A204.1 (cell line): ENCODE data around the gene SDC3.

Experiments used
- FAIRE-seq: peaks from 2 replicates; lab custom pipeline; 2012; peaks lifted over from hg19 to GRCh38; lab: Jason Lieb, UNC

SDC3 gene

DNA sequence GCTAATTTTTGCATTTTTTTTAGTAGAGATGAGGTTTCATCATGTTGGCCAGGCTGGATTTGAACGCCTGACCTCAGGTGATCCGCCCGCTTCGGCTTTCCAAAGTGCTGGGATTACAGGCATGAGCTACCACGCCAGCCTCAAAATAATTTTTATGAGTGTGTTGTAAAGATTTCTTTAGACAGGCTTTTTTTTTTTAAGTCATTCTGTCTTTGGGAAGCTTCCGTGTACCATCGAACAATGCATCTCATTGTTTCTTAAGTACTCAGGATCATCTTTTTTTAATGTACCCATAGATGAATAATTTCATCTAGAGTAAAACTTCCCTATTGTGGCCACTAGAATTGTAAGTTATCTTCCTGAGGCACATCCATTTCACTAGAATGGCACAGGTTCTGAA is 19.6 kb upstream of the SDC3 start:
- FAIRE-seq: no peak

DNA sequence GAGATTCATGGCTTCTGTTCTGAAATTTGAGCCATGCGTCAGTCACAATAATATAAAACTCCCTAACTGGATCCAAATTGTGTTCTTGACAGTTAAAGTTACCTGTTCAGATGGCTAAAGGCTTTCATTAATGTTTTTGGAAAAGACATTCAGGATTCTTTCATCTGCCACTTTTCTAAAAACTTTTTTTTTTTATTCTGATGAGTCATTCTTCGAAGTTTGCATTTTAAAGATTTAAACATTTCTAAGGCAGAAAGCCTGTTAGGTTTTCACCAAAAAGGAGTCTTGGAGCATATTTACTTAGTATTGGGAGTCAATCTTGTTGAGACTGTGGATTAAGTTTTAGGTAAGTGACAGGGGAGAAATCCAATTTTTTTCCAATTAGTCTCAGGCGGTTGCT is 18.9 kb upstream of the SDC3 start:
- FAIRE-seq: no peak

DNA sequence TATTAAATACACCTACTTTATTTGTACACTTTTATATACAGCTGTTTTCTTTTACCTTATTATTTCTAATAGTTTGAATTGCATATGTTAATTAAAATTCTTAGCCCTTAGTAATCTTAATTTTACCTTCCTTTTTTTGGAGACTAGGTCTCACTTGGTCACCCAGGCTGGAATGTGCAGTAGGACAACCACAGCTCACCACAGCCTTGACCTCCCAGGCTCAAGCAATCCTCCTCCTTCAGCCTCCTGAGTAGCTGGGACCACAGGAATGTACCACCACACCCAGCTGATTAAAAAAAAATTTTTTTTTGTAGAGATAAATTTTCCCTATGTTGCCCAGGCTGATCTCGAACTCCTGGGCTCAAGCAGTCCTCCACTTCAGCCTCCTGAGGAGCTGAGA is 15.0 kb upstream of the SDC3 start:
- no peak for FAIRE-seq

DNA sequence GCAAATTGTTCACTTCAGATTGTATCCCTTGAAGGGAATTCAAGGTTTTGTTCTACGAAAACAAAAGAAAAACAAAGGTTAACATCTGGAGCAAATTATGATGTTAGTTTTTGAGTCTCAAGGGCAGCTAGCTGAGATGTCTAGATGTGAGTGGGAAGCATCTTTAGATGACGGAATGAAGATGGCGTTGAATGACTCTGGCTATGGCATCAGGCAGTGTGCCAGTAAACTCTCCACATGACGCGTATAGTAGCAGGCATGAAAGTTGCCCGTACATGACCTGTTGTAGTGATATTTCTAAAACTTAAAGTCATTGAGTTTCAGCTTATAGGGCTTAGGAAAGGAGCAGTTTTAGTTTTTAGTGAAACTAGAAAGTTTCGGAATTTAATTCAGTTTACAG is 12.3 kb upstream of the SDC3 start:
- no peak for FAIRE-seq

DNA sequence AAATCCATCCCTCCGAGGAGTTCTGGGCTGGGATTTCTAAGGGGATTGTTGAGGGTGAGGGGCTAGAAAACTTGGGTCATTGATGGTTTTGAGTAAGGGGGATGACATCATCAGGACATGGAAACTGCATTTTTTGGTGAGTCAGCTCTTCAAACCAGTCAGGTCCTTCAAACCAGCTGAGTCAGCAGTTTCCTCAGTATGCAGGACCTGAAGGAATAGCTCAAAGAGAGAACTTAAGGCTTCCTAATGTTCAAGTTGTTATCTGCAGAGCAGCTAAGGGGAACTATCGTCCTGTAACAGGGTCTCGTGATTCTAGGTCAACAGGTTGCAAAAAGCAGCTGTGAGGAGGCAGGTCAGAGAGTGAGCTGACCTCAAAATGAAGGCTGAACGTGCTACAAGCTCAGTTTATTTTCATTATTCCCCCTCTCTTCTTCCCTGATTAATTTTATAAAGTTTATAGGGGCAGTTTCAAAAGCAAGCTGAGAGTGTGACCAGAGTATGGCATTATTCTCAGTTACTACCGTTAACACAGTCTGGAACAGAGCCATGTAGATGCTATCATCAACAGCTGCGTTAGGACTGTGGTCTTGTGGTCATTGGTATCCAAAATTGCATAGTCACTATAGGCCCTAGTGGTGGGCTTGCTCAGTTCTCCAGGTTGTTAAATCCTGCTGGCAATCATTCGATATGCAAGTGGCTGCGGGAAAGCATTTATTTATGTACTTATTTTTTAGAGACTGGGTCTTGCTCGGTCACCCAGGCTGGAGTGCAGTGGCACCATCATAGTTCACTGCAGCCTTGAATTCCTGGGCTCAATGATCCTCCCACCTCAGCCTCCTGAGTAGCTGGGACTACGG is 10.7 kb upstream of the SDC3 start:
- no peak for FAIRE-seq

DNA sequence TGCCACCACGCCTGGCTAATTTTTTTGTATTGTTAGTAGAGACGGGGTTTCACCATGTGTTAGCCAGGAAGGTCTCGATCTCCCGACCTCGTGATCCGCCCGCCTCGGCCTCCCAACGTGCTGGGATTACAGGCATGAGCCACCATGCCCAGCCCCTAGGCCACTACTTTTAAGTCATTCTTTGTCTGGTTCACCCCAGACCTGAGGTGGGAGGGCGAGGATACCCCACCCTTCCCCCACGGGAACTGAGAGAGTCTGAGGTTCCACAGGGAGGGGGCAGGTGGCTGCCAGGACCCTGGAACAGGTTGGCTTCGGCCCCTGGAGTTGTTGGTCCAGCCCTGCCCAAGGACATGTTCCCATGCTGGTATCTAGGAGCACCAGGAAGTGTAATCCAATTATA is 7.7 kb upstream of the SDC3 start:
- FAIRE-seq: no peak

DNA sequence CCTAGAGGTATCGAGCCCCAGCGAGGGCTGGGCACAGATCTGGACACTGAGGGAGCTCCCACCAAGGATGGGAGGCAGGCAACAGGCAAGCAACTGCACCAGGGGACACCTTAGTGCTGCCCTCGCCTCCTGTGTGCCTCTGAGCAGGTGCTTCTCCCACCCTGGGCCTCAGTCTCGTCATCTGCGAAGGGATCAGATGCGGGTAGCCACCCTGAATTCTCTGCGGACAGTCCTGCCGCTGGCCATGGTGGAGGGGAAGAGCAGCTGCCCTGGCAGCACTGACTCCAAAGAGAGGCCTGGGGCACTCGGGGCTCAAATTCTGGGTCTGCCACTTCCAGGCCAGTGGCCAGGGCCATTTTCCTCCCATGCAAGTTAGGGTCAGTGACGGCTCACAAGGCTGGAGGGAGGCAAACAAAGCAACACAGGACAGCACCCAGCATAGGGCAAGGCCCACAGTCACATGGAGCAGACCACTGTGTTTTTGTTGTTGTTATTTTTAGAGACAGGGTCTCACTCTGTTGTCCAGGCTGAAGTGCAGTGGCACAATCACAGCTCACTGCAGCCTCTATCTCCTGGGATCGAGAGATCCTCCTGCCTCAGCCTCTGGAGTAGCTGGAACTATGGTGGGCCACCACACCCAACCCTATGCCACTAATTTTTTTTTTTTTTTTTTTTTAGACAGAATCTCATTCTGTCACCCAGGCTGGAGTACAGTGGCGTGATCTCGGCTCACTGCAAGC is 7.1 kb upstream of the SDC3 start:
- FAIRE-seq: no peak

DNA sequence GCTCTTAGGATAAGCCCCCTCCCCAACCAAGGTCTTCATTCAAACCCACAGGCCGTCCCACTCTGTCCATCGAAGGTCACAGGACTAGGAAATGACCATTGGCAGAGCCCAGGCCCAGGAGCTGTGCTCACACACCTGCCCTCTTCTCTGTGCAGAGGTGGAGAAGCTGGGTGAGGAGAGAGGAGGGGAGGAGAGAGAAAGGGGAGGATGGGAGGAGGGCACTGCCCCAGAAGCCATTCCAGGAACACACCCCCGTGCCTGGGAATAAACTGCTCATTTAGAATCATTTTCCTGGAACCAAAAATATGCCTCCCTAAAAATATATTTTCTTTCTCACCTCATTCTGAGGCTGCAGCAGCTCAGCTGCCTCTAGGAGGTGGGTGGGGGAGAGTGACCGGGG is 6.4 kb upstream of the SDC3 start:
- FAIRE-seq: no peak

DNA sequence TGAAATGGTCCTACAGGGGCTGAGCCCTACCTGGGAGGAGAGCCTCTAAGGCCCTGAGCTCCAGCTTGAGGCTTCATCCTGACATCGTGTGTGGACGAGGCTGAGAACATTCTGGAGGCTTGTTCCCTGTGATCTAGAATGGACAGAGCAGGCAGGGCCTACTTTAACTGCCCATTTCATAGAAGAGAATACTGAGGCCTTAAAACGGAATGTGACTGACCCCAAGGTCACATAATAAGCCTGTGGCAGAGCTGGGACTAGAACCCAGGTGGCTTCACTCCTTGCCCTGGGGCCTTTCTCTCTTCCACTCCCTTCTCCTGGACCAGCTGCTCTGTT is 6.0 kb upstream of the SDC3 start:
- no peak for FAIRE-seq

DNA sequence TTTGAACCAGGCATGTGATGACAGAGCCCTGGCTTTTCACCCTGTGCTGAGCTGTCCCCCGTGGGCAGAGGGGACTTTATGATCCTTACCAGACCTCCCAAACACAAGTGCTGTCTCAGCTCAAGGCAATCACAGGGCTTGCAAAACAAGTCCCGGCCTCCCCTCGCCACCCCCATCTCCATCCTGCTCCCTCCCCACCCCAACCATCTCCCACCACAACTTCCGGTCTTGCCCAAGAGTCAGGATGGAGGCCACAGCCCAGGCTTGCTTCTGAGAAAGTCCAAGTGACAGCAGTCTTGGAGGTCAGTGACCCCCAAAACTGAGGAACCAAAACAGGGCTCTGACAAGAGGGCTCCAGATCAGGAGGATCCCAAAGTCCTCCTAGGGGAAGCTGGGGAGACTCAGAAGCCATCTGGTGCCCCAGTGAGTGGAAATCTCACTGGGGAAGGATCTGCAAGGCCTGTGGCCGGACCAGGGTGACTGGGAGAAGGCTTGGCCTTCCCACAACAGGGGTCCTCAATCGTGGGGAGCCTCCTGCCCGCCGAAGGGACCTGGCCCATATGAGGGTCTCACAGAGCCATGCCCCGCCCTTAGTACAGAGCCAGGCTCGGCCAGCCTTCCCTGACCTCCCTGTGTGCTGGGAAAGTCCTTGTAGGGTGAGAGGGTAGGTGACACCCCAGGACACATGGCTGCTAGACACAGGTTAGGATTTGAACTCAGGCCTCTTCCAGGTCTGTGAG is 4.5 kb upstream of the SDC3 start:
- no peak for FAIRE-seq

DNA sequence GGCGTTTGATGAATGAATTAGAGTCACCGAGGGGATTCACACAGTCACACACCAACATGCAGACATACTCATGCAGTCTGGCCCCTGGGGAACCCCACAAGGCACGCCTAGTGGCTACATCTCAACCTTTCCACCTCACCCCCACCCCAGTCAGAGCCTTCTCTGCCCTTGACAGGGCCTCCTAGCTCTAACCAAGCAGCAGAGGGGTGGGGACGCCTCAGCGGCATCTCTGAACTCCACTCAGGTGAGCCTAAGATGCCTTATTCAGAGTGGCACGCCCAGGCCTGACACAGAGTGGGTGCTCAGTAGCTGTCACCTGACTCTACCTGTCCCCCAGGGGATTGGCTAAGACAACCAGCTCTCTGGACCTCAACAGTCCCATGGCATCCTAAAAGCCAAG is 3.7 kb upstream of the SDC3 start:
- FAIRE-seq: no peak

DNA sequence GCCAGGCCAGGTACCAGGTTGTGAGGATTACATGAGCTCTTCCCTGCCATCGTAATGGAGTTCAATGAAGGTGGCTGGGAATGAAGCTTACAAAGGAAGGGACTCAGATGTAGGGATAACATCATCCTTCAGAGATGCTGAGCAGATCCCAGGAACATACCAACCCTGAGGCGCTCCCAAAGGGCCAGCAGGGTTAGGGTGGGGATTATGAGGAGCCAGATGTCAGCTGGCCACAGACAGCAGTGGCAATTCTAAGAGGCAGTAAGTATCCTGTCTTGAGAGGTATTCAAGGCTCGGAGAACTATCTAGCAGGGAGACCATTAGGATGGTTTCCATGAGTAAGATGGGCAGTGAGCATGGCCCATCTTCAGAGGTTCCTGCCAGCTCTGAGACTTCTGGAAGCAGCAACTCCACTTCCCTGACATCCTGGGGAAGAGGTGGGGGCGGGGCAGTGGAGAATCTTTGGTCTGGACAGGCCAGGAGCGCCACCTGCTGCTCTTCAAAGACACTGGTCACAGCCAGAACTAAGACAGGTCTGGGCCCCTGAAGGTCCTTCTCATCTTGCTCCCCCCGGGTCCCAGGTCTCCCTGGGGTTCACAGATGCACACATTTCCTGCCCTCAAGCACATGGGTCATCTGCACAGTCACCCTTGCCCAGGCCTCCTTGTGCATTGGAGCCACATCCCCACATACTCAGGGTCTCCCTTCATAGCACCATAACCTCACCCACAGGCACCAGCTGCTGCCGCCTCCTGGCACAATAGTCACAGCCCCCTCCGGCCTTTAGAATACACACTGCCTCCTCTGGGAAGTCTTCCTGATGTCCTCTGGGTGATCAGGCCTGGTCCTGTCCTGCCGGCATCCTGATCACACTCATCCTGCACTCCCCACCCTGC is 2.7 kb upstream of the SDC3 start:
- FAIRE-seq: no peak

DNA sequence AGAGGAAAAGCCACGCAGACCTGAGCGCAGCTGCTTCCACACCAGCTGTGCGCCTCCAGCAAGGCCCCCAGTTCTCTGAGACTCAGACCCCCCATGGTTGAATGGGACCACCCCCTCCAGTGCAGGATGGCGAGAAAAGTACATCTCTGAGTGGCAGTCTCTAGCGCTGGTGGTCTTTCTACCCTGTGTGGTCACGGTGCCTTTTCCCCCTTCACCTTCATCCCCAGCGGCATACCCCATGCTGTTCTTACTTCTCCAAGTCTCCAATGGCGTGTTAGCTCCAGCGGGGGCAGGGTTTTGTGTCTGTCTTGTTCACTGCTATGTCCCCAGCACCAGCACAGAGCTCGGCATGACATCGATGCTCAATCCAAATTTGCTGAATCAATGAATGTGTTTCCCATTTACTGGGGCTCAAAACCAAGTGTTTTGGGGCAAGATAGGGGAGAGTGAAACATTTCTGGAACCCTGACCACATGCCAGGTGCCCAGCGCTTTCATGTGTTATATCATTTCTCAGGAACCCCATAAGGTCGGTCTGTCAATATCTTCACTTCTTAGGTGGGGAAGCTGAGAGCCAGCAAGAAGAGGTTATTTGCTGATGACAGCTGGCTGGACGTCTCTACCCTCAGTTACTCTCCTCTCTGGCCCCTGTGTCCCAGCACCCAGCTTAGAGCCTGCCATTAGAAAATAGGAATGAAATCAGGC is 959 bp upstream of the SDC3 start:
- FAIRE-seq: no peak

DNA sequence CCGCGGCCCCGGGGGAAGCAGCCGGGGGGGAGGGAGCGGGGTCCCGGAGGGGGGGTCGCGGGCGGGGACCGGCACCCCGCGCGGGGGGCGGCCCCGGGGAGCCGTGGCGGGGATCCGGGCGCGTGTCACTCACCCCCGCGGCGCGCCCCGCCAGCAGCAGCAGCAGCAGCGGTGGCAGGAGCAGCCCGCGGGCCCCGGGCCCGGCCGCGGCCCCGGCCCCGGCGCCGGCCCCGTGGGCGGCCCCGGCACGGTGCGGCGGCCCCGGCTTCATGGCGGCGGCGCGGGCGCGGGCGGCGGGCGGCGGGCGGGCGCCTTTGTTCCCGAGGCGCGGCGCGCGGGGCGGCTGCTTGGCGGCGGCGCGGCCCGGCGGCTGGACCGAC is 252 bp downstream of the SDC3 start:
- FAIRE-seq: no peak

DNA sequence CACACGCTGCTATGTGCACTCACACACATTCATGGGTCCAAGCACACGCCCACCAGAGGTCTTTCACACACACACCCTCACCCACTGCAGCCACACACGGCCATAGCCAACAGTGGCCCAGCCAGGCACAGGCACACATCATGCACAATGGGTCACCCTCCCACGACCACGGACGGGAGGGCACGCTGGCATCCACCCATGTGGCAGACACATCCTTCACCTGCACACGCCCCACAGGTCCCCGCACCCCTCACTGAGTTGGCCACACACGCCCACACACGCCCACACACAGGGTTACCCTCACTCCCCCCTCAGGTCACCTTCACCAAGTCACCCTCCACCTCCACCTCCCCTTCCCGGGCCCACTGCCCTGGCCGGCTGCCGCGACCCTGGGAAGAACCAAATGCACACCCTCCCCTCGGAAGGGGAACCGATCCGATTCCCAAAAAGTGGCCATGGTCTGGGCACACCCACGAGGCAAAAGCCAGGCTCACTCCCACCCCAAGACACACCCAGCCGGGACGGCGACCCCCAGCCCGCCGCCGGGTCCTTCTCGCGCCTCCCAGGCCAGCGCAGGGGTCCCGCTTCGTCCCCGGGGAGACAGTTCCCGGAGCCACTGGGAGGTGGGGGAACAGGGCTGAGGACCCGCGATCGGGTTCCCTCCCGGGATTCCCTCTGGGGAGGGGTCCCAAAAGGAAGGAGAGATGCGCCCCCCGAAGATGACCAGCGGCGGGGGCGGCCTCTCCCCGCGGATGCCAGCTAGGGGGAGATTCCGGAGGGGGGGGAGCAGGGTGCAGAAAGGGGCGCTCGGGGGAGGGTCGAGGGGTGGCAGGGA is 860 bp downstream of the SDC3 start:
- no peak for FAIRE-seq

DNA sequence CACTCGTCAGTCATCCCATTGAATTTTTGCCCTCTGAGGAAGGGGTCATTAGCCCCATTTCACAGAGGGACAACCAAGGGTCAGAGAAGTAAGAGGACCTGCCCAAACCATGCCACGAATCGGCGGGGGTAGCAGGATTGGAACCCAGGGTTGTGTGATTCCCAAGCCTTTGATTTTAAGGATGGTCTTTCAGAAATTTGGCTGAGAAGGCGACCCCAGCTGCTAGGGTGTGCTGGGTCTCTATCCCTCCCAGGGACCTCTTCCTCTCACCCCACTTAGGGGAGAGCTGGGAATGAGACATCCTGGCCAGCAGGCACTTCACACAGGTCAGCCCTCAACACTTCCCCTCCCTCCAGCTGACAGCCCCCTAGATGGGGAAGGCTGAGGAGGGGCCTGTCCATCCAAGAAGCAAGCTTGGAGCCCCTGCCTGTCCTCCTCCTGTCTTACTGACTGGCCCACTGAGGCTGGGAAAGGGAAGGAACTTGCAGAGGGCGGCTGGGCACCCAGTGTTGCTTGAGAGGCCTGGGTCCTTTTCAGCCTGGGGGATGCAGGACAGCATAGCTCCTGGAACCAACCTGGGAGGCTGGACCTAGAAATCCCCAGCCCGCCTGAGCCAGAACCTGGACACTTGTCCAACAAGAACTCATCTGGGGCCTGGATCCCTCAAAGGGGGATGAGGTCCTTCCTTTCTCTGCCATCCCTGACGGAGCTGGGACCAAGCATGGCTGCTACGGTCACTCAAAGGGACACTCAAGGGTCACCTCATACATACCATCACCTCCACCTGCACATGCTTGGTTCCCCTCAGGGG is 1.7 kb downstream of the SDC3 start:
- FAIRE-seq: no peak

DNA sequence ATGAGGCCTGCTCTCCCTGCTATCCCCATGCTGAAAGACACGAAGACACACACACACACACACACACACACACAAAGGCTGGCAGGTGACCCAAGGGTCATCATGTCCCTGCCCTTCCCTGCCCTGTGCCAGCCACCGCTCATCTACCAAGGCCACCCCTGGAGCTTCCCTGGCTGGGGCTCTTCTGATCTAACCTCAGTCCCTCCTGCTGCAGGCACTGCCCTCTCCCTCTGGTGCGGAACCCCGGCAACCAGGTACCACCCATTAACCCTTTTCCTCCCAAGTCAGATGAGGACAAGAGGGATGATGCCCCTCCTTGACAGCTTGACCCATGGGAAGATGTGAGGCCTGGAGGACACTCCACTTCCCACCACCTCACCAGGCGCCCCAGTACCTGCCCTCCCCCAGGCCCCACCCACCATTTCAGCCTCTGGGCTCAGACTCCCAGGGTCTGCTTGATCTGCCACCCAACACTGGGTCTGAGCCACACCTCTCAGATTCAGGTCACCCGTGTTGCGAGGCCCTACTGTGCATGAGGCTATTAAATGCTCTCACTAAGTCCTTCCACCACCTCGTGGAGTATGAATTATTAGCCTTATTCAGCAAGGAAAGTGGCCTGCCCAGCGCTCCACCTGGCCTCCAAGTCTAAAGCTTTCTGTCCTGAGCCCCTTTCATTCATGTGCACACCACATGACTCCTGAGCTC is 2.5 kb downstream of the SDC3 start:
- no peak for FAIRE-seq

DNA sequence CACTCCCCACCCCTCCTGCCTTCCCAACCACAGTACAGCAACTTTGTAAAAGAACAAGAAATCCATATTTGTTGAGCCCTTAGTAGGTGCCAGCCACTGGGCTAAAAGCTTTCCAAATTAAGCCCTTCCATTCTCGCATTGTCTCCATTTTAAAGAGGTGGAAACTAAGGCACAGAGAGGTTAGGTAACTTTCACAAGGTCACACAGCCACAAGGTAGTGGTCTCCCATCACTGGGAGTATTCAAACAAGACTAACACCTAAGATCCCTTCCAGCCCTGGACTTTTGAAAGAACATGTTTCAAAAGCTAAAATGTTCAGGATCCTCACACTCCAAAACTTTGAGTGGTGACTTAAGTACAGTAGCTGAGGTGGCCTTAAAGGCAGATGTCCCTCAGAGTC is 3.2 kb downstream of the SDC3 start:
- no peak for FAIRE-seq

DNA sequence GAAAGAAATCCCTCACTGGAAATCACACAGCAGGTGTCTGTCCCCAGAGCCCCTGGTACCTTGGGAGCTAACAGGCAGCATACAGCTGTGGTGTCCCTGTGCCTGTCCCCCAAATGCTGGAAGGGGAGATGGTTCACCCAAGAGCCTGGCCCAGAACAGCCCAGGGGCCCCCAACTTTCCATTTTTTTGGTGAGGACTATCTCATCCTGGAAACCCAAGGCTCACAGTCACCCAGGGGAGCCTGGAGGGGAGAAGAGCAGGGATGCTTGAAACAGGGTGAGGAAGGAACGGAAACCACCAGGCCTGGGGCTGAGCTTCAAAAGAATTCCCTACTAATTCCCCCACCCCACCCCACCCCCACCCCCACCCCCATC is 3.6 kb downstream of the SDC3 start:
- no peak for FAIRE-seq
